Heart left ventricle (tissue), 16 donors: Measurements from ENCODE around the gene APEX2. TPM values are rescaled to one million over a fixed set of nuclear protein-coding genes. Genes with fewer than 3 reads are reported as not detected.

Source experiments
- ATAC-seq, 4 donors: fragments of 200-7000 bp; cut with Tn5 transposase; one replicate each; pipeline ENCODE4 v1.9.1; 2020 to 2022; ENCODE audit warnings: moderate library complexity in 4 of 4, mild to moderate bottlenecking in 3 of 4, moderate number of reproducible peaks in 1 of 4
- DNase-seq, 5 donors: peaks; one replicate each; pipeline ENCODE4 v3.0.0-alpha.2; 2020
- H3K27ac ChIP-seq, 12 donors: fragments of 200-600 bp; sonication (generic) in 4 of 12; one replicate each; pipeline versions ENCODE4 v1.5.0 to v1.8.0; 2016 to 2022; ENCODE audit warnings: mild to moderate bottlenecking in 2 of 12
- H3K27me3 ChIP-seq, 9 donors: fragments of 200-600 bp; sonication (generic) in 2 of 9; one replicate each; pipeline versions ENCODE4 v1.5.1 to v1.8.0; 2016 to 2022; ENCODE audit warnings: mild to moderate bottlenecking in 3 of 9
- H3K36me3 ChIP-seq, 9 donors: fragments of 200-600 bp; sonication (generic) in 2 of 9; one replicate each; pipeline versions ENCODE4 v1.5.0 to v1.8.0; 2018 to 2022; ENCODE audit warnings: mild to moderate bottlenecking in 2 of 9
- H3K4me1 ChIP-seq, 12 donors: fragments of 200-600 bp; sonication (generic) in 4 of 12; one replicate each; pipeline versions ENCODE4 v1.5.0 to v1.8.0; 2016 to 2022; ENCODE audit warnings: mild to moderate bottlenecking in 3 of 12
- H3K4me3 ChIP-seq, 12 donors: fragments of 200-600 bp; sonication (generic) in 4 of 12; one replicate each; pipeline versions ENCODE4 v1.5.0 to v1.8.0; 2017 to 2022; ENCODE audit warnings: mild to moderate bottlenecking in 9 of 12, moderate library complexity in 4 of 12
- H3K9me3 ChIP-seq, 12 donors: fragments of 200-600 bp; sonication (generic) in 4 of 12; one replicate each; pipeline versions ENCODE4 v1.5.0 to v1.8.0; 2016 to 2022; ENCODE audit warnings: mild to moderate bottlenecking in 1 of 12
- CTCF ChIP-seq, 12 donors: fragments of 200-600 bp; sonication (generic) in 4 of 12; IDR thresholded peaks; one replicate each; pipeline versions ENCODE4 v1.5.0 to v1.8.0; 2018 to 2022; ENCODE audit warnings: antibody characterized with exemption in 12 of 12, mild to moderate bottlenecking in 5 of 12
- POLR2A ChIP-seq, 2 donors: fragments of 450-650 bp; IDR thresholded peaks; one replicate each; pipeline ENCODE4 v1.6.1; 2017; ENCODE audit warnings: antibody characterized with exemption in 2 of 2, mild to moderate bottlenecking in 2 of 2, moderate library complexity in 2 of 2
- WGBS, 4 donors: extraction: QIAGEN DNeasy Blood & Tissue Kit in 2 of 4; methylation state at CpG; one replicate each; pipeline versions ENCODE4 v1.1.5 to v1.1.7; 2013 to 2018; 5-methylcytosine and 5-hydroxymethylcytosine counted together
- intact Hi-C, 10 donors: fragments of 100-400 bp; cut with DNase I; formaldehyde crosslinking; loops; one replicate each; pipeline versions ENCODE4 v1.11.1 to v1.14.2; 2022
- polyA plus RNA-seq, 2 donors: library from polyadenylated mRNA; stranded (reverse); fragments of 200-250 nt; gene quantifications; one replicate each; pipeline ENCODE4 v1.2.3, GENCODE V29; 2013
- total RNA-seq, 9 donors: library from RNA; depleted of rRNA in 2 of 9; stranded (reverse); fragments of >200 nt in 2 of 9; fragmentation: NEBNext Ultra II Directional in 3 of 9; extraction: Animal tissue kit (Norgen Biotek cat#: 25700) in 3 of 9; gene quantifications; one replicate each; pipeline versions ENCODE4 v1.1.0 to v1.2.4, GENCODE V29; 2016 to 2023
- donor health status: ischemic (EF 13 %, LVEDD 7.1; RV severe dilation, severe dysfunction).
- donor health status: healthy with polysubstance abuse.
- donor health status: DM: no; HTN: yes; CAD: no.
- donor health status: DM: no; HTN: no; CAD: no.
- donor health status: ischemic (EF 25% LVEDD 6.9; RV normal size, moderate dysfunction).
- donor health status: ischemic (EF 25% LVEDD 5.7; RV mildly dilated, moderate dysfunction).
- donor health status: healthy.
- donor health status: DM: yes; HTN: yes; CAD: no.
- donor health status: ischemic (EF 35%, LVEDD 5.7; RV mildly dilated, moderate dysfunction).
- donor health status: nonischemic (EF 11% LVEDD 7.7; RV severe dilation, severe dysfunction).
- donor health status: DM: yes; HTN: yes; CAD: no.
- donor health status: PGD.
- donor health status: ischemic (EF 29% LVEDD 5.4; RV normal size, mild dysfunction).
- donor health status: nonischemic (EF 23%, LVEDD 6.1; RV moderate dilation, normal function).

Gene APEX2
- total and polyA plus RNA-seq, 11 donors, result 4.5 to 12.4 (median 8.6) TPM

- 63 to 80% (median 76%) methylated on average over 4 of the region's 4 CpGs for WGBS, 4 donors
- ATAC-seq, result no peak
Observed at GRCh38 chrX:54964766-54965497, 35.2 kb upstream of the APEX2 start.

GRCh38 chrX:54977387-54977786 is 22.8 kb upstream of the APEX2 start:
- 61 to 65% (median 63%) methylated on average over 4 of the region's 4 CpGs for WGBS, 4 donors
- H3K27ac ChIP-seq, result no peak overlapping the region
- intact Hi-C loops, result no loop called here

More at GRCh38 chrX:54964766-54965497, 35.2 kb upstream of the APEX2 start:
- DNase-seq, result no peak
- intact Hi-C loops, result no loop called here
- H3K4me3 ChIP-seq, result no peak overlapping the region
- no peak overlapping the region for H3K27ac ChIP-seq
- H3K27me3 ChIP-seq, result peaks cover 0 to 15% (median 0%) of the 10 kb centered on the region in 9 donors
- H3K9me3 ChIP-seq, result peaks cover 0 to 7% (median 0%) of the 10 kb centered on the region in 12 donors
- no peaks in the 10 kb centered on the region for H3K4me1 ChIP-seq
- TF ChIP-seq CTCF (IDR thresholded peaks at IDR 0.05), result no peak
- TF ChIP-seq POLR2A (IDR thresholded peaks at IDR 0.05), result no peak
- H3K36me3 ChIP-seq, result no peaks in the 10 kb centered on the region

GRCh38 chrX:54978448-54978847 is 21.7 kb upstream of the APEX2 start:
- H3K9me3 ChIP-seq, result peaks cover 0 to 5% (median 0%) of the 10 kb centered on the region in 12 donors
- DNase-seq, result no peak
- intact Hi-C loops, result no loop called here
- H3K36me3 ChIP-seq, result no peaks in the 10 kb centered on the region
- H3K27me3 ChIP-seq, result peaks cover 0 to 2% (median 0%) of the 10 kb centered on the region in 9 donors
- no peak for TF ChIP-seq CTCF (IDR thresholded peaks at IDR 0.05)
- TF ChIP-seq POLR2A (IDR thresholded peaks at IDR 0.05), result no peak
- H3K4me3 ChIP-seq, result no peak overlapping the region
- H3K4me1 ChIP-seq, result no peaks in the 10 kb centered on the region
- no peak for ATAC-seq
- no peak overlapping the region for H3K27ac ChIP-seq

More at GRCh38 chrX:54977387-54977786, 22.8 kb upstream of the APEX2 start:
- H3K4me1 ChIP-seq, result no peaks in the 10 kb centered on the region
- DNase-seq (no peak), ATAC-seq (no peak)
- no peaks in the 10 kb centered on the region for H3K36me3 ChIP-seq
- H3K27me3 ChIP-seq, result peaks cover 0 to 2% (median 0%) of the 10 kb centered on the region in 9 donors
- TF ChIP-seq POLR2A (IDR thresholded peaks at IDR 0.05) (no peak), CTCF (IDR thresholded peaks at IDR 0.05) (no peak)
- no peaks in the 10 kb centered on the region for H3K9me3 ChIP-seq
- H3K4me3 ChIP-seq, result no peak overlapping the region

GRCh38 chrX:54979432-54979831 is 20.7 kb upstream of the APEX2 start:
- DNase-seq (no peak), ATAC-seq (no peak)
- H3K4me1 ChIP-seq, result no peaks in the 10 kb centered on the region
- no peak overlapping the region for H3K27ac ChIP-seq
- no peaks in the 10 kb centered on the region for H3K36me3 ChIP-seq
- intact Hi-C loops, result no loop called here
- peaks cover 0 to 7% (median 0%) of the 10 kb centered on the region in 12 donors for H3K9me3 ChIP-seq
- no peak overlapping the region for H3K4me3 ChIP-seq
- TF ChIP-seq CTCF (IDR thresholded peaks at IDR 0.05) (no peak), POLR2A (IDR thresholded peaks at IDR 0.05) (no peak)
- H3K27me3 ChIP-seq, result peaks cover 0 to 5% (median 0%) of the 10 kb centered on the region in 9 donors
